Measurements from ENCODE around the gene GYS2.

- TF ChIP-seq OSR1 (CRISPR knock-in tag; IDR thresholded peaks at IDR 0.05) (no peak), ZNF565 (CRISPR knock-in tag; conservative IDR thresholded peaks at IDR 0.05; ENCODE audit: low read depth) (no peak), ZNF70 (CRISPR knock-in tag; IDR thresholded peaks at IDR 0.05) (no peak), ZFP3 (CRISPR knock-in tag; IDR thresholded peaks at IDR 0.05) (no peak), RARB (CRISPR knock-in tag; IDR thresholded peaks at IDR 0.05) (no peak), PATZ1 (CRISPR knock-in tag; IDR thresholded peaks at IDR 0.05; ENCODE audit: borderline replicate concordance) (no peak), TOX (CRISPR knock-in tag; IDR thresholded peaks at IDR 0.05; ENCODE audit: borderline replicate concordance) (no peak), CREB5 (CRISPR knock-in tag; IDR thresholded peaks at IDR 0.05; ENCODE audit: low read depth) (no peak), ZFP30 (CRISPR knock-in tag; IDR thresholded peaks at IDR 0.05) (no peak), SNAI2 (CRISPR knock-in tag; IDR thresholded peaks at IDR 0.05) (no peak), CSDC2 (CRISPR knock-in tag; IDR thresholded peaks at IDR 0.05) (no peak), TSHZ2 (CRISPR knock-in tag; IDR thresholded peaks at IDR 0.05) (no peak), TCF4 (CRISPR knock-in tag; IDR thresholded peaks at IDR 0.05; ENCODE audit: borderline replicate concordance) (no peak)
Measured at GRCh38 chr12:21509768-21510167, 94.9 kb downstream of the GYS2 start.

Measured in SK-N-SH treated with all-trans-retinoic acid at 6 μM for 48 hours (cell line).